A549 (cell line): ENCODE results near the gene CPLX1. TPM values are rescaled to one million over a fixed set of nuclear protein-coding genes. Genes with fewer than 3 reads are reported as not detected.

ENCODE experiments used
- ATAC-seq, 2 experiments: fragments of 200-7000 bp in 1 of 2; fragments of >200 bp in 1 of 2; cut with Nextera tagmentation in 1 of 2; cut with Tn5 transposase in 1 of 2; 3 replicates each; pipeline versions ENCODE4 v1.8.0 to v1.9.1; 2018 to 2020; ENCODE audit warnings: mild to moderate bottlenecking in 1 of 2, moderate library complexity in 1 of 2
- CTCF ChIA-PET: fragments of 300-600 bp; sonication (Branson Sonifier 250); formaldehyde crosslinking; extraction: SDS; loops from one replicate; lab custom pipeline; 2021; ENCODE audit warnings: antibody characterized with exemption, inconsistent platforms; lab: Yijun Ruan, JAX
- POLR2A ChIA-PET: fragments of 350-600 bp; formaldehyde crosslinking; extraction: SDS; loops from one replicate; lab custom pipeline; 2021; ENCODE audit warnings: antibody characterized with exemption, inconsistent platforms; lab: Yijun Ruan, JAX
- DNase-seq, 2 experiments: peaks; one replicate each; pipeline versions ENCODE4 v3.0.0 to v3.0.0-alpha.2; 2011 to 2016; ENCODE audit warnings: low read depth in 1 of 2, low spot score in 1 of 2
- FAIRE-seq: peaks from 2 replicates; lab custom pipeline; 2011; peaks lifted over from hg19 to GRCh38; lab: Jason Lieb, UNC
- H3K27ac ChIP-seq, 2 experiments: fragments of >200 bp; sonication (Bioruptor Twin); formaldehyde crosslinking; 3 replicates each; pipeline ENCODE4 v1.5.1; 2016 to 2017
- H3K4me1 ChIP-seq: fragments of >200 bp; sonication (Bioruptor Twin); formaldehyde crosslinking; 3 replicates; pipeline ENCODE4 v1.6.1; 2016
- H3K4me2 ChIP-seq: fragments of >200 bp; sonication (Bioruptor Twin); formaldehyde crosslinking; 3 replicates; pipeline ENCODE4 v1.6.1; 2016
- H3K4me3 ChIP-seq: fragments of >200 bp; sonication (Bioruptor Twin); formaldehyde crosslinking; 3 replicates; pipeline ENCODE4 v1.5.1; 2016
- H3K9me3 ChIP-seq: fragments of >200 bp; sonication (Bioruptor Twin); formaldehyde crosslinking; 3 replicates; pipeline ENCODE4 v1.6.1; 2016
- ATOH8 ChIP-seq: fragments of 250-450 bp; sonication (Bioruptor Pico); IDR thresholded peaks from 2 replicates; pipeline ENCODE4 v1.5.0; 2020; ENCODE audit warnings: low read depth, mild to moderate bottlenecking, moderate library complexity
- CBX2 ChIP-seq: fragments of 200-600 bp; sonication (generic); IDR thresholded peaks from 2 replicates; pipeline ENCODE4 v1.6.1; 2016; ENCODE audit warnings: low read depth, mild to moderate bottlenecking, borderline replicate concordance
- CBX8 ChIP-seq: fragments of 200-600 bp; sonication (generic); IDR thresholded peaks from 2 replicates; pipeline ENCODE4 v1.6.1; 2016
- CEBPB ChIP-seq, 2 experiments: fragments of >200 bp in 1 of 2; sonication (Bioruptor Twin) in 1 of 2; formaldehyde crosslinking in 1 of 2; IDR thresholded peaks; 2 replicates each; pipeline ENCODE4 v1.6.1; 2012 to 2016
- CHD2 ChIP-seq: fragments of 150-350 bp; IDR thresholded peaks from 2 replicates; pipeline ENCODE4 v1.6.1; 2014; ENCODE audit warnings: low read length; ENCODE audit not compliant: partially characterized antibody
- EHF ChIP-seq: fragments of 250-450 bp; sonication (Bioruptor Pico); IDR thresholded peaks from 2 replicates; pipeline ENCODE4 v1.5.0; 2020; ENCODE audit warnings: mild to moderate bottlenecking
- ESRRA ChIP-seq: fragments of 150-350 bp; IDR thresholded peaks from 2 replicates; pipeline ENCODE4 v1.6.1; 2014; ENCODE audit warnings: mild to moderate bottlenecking, low read length, borderline replicate concordance
- FOXS1 ChIP-seq: fragments of 250-450 bp; sonication (Bioruptor Pico); IDR thresholded peaks from 2 replicates; pipeline ENCODE4 v1.5.0; 2020; ENCODE audit warnings: mild to moderate bottlenecking, moderate library complexity
- GATA3 ChIP-seq: IDR thresholded peaks from 2 replicates; pipeline ENCODE4 v1.6.1; 2012; ENCODE audit warnings: borderline replicate concordance
- HOXB13 ChIP-seq: fragments of 250-450 bp; sonication (Bioruptor Pico); IDR thresholded peaks from 2 replicates; pipeline ENCODE4 v1.5.0; 2020; ENCODE audit warnings: low read depth, mild to moderate bottlenecking, moderate library complexity
- JUNB ChIP-seq: fragments of >200 bp; sonication (Bioruptor Twin); formaldehyde crosslinking; IDR thresholded peaks from 2 replicates; pipeline ENCODE4 v1.6.1; 2016
- KDM1A ChIP-seq: fragments of 200-600 bp; sonication (generic); IDR thresholded peaks from 2 replicates; pipeline ENCODE4 v1.6.1; 2016; ENCODE audit warnings: low read depth, mild to moderate bottlenecking
- KDM5A ChIP-seq: fragments of 200-600 bp; sonication (generic); IDR thresholded peaks from 2 replicates; pipeline ENCODE4 v1.6.1; 2016; ENCODE audit warnings: antibody characterized with exemption, mild to moderate bottlenecking
- NPAS2 ChIP-seq: fragments of 250-450 bp; sonication (Bioruptor Pico); IDR thresholded peaks from 2 replicates; pipeline ENCODE4 v1.8.0; 2022; ENCODE audit warnings: mild to moderate bottlenecking, moderate library complexity, borderline replicate concordance
- POLR2AphosphoS2 ChIP-seq: conservative IDR thresholded peaks from 2 replicates; pipeline ENCODE4 v1.6.1; 2012; ENCODE audit warnings: low read length, improper control_type of control experiment, inconsistent platforms
- RAD21 ChIP-seq, 2 experiments: fragments of >200 bp in 1 of 2; sonication (Bioruptor Twin) in 1 of 2; formaldehyde crosslinking in 1 of 2; IDR thresholded peaks in 1 of 2; conservative IDR thresholded peaks in 1 of 2; 2 replicates in 1 of 2; 3 replicates in 1 of 2; pipeline ENCODE4 v1.6.1; 2012 to 2018; ENCODE audit warnings: inconsistent platforms in 1 of 2
- TFCP2L1 ChIP-seq: fragments of 250-450 bp; sonication (Bioruptor Pico); IDR thresholded peaks from 2 replicates; pipeline ENCODE4 v1.5.0; 2021; ENCODE audit warnings: mild to moderate bottlenecking
- WGBS: methylation state at CpG from one replicate; pipeline ENCODE4 v1.1.6; 2017; ENCODE audit errors: missing lambda C conversion rate; 5-methylcytosine and 5-hydroxymethylcytosine counted together
- polyA plus RNA-seq, 4 experiments: library from polyadenylated mRNA; depleted of rRNA in 3 of 4; stranded (reverse); fragments of >200 nt; fragmentation: RNase III in 1 of 4; extraction: RNeasy Plus Mini Kit Qiagen cat#74134 plus additional on column Dnase treatment in 1 of 4; gene quantifications; 2 replicates in 3 of 4; 3 replicates in 1 of 4; pipeline ENCODE4 v1.2.3, GENCODE V29; 2011 to 2017
- TF ChIP-seq, protein P1 (sequence below): fragments of >200 bp; sonication (Bioruptor Twin); formaldehyde crosslinking; IDR thresholded peaks from 3 replicates; pipeline ENCODE4 v1.6.1; 2016

The CPLX1 gene
- polyA plus RNA-seq, 2 of the 4 experiments (the other 2 are of a cell fraction), result 0.19 to 0.57 TPM

DNA sequence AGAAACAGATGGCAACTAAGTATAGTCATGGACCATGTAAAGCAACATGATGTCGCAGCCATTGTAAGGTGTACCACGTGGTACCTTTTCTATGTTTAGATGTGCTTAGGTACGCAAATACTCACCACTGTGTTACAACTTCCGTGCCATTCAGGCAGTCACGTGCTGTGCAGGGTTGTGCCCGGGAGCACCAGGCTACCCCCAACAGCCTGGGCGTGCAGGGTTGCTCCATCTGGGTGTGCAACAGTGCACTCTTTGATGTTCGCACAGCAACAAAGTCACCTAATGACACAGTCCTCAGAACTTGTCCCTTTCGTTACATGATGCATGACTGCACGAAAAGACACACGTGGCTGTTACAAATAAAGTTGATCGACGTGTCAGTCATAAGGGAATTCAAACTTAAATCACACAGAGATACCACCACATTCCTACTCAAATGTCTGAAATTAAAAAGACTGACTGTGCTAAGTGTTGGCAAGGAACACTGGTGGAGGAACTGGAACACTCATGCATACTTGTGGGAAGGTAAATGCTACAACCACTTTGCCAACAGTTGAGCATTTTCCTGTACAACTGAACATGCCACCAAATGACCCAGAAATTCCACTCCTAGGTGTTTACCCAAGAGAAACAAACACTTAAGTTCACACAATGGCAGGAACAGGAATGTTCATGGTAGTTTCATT lies 24.3 kb downstream of the CPLX1 start (continued):
- TF ChIP-seq ESRRA (no peak), GATA3 (no peak), KDM1A (no peak)

GRCh38 chr4:797066-797465 lies 28.9 kb downstream of the CPLX1 start:
- WGBS, result 63% methylated on average over 4 of the region's 4 CpGs
- Histone ChIP-seq H3K9me3 (no peaks in the 10 kb centered on the region; the same call in 2 of the 3 replicates), H3K4me2 (no peak overlapping the region), H3K27ac (no peak overlapping the region), H3K4me1 (no peaks in the 10 kb centered on the region), H3K4me3 (no peak overlapping the region)
- no peak for DNase-seq
- ATAC-seq, result no peak
- CTCF ChIA-PET, result no interaction called here
- POLR2A ChIA-PET, result no interaction called here
- FAIRE-seq, result no peak
- TF ChIP-seq FOXS1 (CRISPR knock-in tag) (no peak), JUNB (no peak), CHD2 (no peak), TFCP2L1 (CRISPR knock-in tag) (no peak), EHF (CRISPR knock-in tag) (no peak), ATOH8 (CRISPR knock-in tag) (no peak), CEBPB (IDR thresholded peaks at IDR 0.05) (no peak), KDM1A (no peak), NPAS2 (CRISPR knock-in tag) (no peak)
- TF ChIP-seq, protein P1, sequence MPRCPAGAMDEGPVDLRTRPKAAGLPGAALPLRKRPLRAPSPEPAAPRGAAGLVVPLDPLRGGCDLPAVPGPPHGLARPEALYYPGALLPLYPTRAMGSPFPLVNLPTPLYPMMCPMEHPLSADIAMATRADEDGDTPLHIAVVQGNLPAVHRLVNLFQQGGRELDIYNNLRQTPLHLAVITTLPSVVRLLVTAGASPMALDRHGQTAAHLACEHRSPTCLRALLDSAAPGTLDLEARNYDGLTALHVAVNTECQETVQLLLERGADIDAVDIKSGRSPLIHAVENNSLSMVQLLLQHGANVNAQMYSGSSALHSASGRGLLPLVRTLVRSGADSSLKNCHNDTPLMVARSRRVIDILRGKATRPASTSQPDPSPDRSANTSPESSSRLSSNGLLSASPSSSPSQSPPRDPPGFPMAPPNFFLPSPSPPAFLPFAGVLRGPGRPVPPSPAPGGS, result no peak

GRCh38 chr4:796206-796605 lies 29.7 kb downstream of the CPLX1 start:
- DNase-seq, result no peak
- CTCF ChIA-PET, result interaction anchor here (1.5 kb wide), 1 partner anchor 9 kb away, joined by 3 read pairs; no protein-coding TSS in a partner anchor
- POLR2A ChIA-PET, result no interaction called here
- Histone ChIP-seq H3K9me3 (no peaks in the 10 kb centered on the region), H3K4me1 (no peaks in the 10 kb centered on the region), H3K27ac (no peak overlapping the region), H3K4me3 (no peak overlapping the region), H3K4me2 (no peak overlapping the region)
- 92% methylated on average over 17 of the region's 17 CpGs for WGBS
- TF ChIP-seq CBX8 (no peak), HOXB13 (CRISPR knock-in tag) (no peak), CBX2 (no peak), POLR2AphosphoS2 (no peak)
- no peak for ATAC-seq
- FAIRE-seq, result no peak

- no peak overlapping the region for H3K4me2 ChIP-seq
- CTCF ChIA-PET, result interaction anchor here (1.5 kb wide), 1 partner anchor 9 kb away, joined by 3 read pairs; no protein-coding TSS in a partner anchor
Measured at GRCh38 chr4:795726-796119, 30.2 kb downstream of the CPLX1 start.

More at GRCh38 chr4:795726-796119, 30.2 kb downstream of the CPLX1 start:
- FAIRE-seq, result no peak
- POLR2A ChIA-PET, result no interaction called here
- 86% methylated on average over 4 of the region's 20 CpGs for WGBS
- H3K4me1 ChIP-seq, result no peaks in the 10 kb centered on the region
- no peaks in the 10 kb centered on the region for H3K9me3 ChIP-seq
- no peak overlapping the region for H3K27ac ChIP-seq
- H3K4me3 ChIP-seq, result no peak overlapping the region
- ATAC-seq, result no peak
- TF ChIP-seq KDM5A (no peak), RAD21 (conservative IDR thresholded peaks at IDR 0.05 in 1 of 2, IDR thresholded peaks at IDR 0.05 in 1 of 2) (no peak)
- no peak for DNase-seq
